RWPE2 (cell line): ENCODE results near the gene RHBDF2.

Experiments used
- ATAC-seq: fragments of 200-7000 bp; cut with Tn5 transposase; 3 replicates; pipeline ENCODE4 v1.9.1; 2021; ENCODE audit warnings: low read depth
- DNase-seq: peaks from one replicate; pipeline ENCODE4 v3.0.0-alpha.2; 2020; ENCODE audit warnings: low spot score
- H3K27ac ChIP-seq: fragments of 450-650 bp; 2 replicates; pipeline ENCODE4 v1.5.1; 2017; ENCODE audit warnings: mild to moderate bottlenecking; ENCODE audit not compliant: poor library complexity, severe bottlenecking
- H3K27me3 ChIP-seq: fragments of 250-450 bp; sonication (Bioruptor Pico); 2 replicates; pipeline ENCODE4 v1.5.1; 2021; ENCODE audit warnings: mild to moderate bottlenecking, moderate library complexity; ENCODE audit not compliant: insufficient read depth, poor library complexity, severe bottlenecking
- H3K36me3 ChIP-seq: fragments of 250-450 bp; sonication (Bioruptor Pico); 2 replicates; pipeline ENCODE4 v1.5.1; 2020; ENCODE audit warnings: low read depth, mild to moderate bottlenecking, moderate library complexity
- H3K4me1 ChIP-seq: fragments of 250-450 bp; sonication (Bioruptor Pico); 2 replicates; pipeline ENCODE4 v1.5.1; 2021; ENCODE audit warnings: mild to moderate bottlenecking, moderate library complexity; ENCODE audit not compliant: insufficient read depth, poor library complexity, severe bottlenecking
- H3K4me3 ChIP-seq: fragments of 250-450 bp; sonication (Bioruptor Pico); 2 replicates; pipeline ENCODE4 v1.5.1; 2021; ENCODE audit warnings: mild to moderate bottlenecking, moderate library complexity; ENCODE audit not compliant: severe bottlenecking
- H3K9me3 ChIP-seq: fragments of 250-450 bp; sonication (Bioruptor Pico); 2 replicates; pipeline ENCODE4 v1.5.1; 2021; ENCODE audit warnings: mild to moderate bottlenecking, moderate library complexity; ENCODE audit not compliant: severe bottlenecking
- CTCF ChIP-seq: fragments of 450-650 bp; IDR thresholded peaks from one replicate; pipeline ENCODE4 v1.5.1; 2017; ENCODE audit warnings: mild to moderate bottlenecking, moderate library complexity; ENCODE audit not compliant: poor library complexity, severe bottlenecking

Gene RHBDF2

DNA sequence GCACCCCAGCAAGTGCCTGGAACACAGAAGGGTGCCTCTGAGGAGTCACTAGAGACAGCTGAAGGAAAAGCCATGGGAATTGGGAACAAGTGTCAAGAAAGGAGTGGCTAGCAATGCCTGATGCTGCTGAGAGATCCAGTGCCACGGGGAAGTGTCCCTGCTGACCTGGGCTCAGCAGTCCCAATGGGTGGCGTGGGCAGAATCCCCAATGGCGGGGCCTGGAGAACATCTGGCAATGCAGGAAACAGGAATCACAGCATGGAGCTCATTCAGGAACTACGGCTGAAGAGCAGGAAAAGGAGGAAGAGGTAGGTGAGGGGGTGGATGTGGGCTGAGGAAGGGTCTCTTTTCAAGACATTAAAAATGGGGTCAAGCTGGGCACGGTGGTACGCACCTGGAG lies 78.4 kb downstream of the RHBDF2 start:
- Histone ChIP-seq H3K36me3 (no peaks in the 10 kb centered on the region), H3K4me1 (no peaks in the 10 kb centered on the region), H3K27me3 (no peaks in the 10 kb centered on the region), H3K27ac (no peak overlapping the region), H3K4me3 (no peak overlapping the region), H3K9me3 (no peaks in the 10 kb centered on the region)
- no peak for DNase-seq
- no peak for ATAC-seq
- TF ChIP-seq CTCF = no peak

DNA sequence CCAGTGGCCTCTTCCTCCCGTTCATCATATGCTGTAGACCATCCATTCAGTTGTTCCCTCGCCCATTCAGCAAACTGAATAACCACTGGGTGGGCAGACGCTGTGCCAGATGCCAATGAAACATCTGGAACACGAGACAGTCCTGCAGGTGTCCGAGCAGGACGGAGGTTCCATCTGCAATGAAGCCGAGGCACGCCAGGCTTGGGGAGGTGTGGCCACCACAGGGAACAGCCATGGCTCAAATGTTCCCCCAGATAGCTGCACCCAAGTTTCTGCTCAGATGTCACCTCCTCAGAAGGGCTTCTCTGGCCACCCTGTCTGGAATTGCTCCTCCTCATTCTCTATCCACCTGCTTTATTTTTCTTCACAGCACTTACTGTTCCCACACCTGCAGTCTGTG lies 78.8 kb downstream of the RHBDF2 start:
- H3K36me3 ChIP-seq = no peaks in the 10 kb centered on the region
- TF ChIP-seq CTCF = no peak
- H3K4me1 ChIP-seq = no peaks in the 10 kb centered on the region
- no peaks in the 10 kb centered on the region for H3K9me3 ChIP-seq
- H3K27me3 ChIP-seq = no peaks in the 10 kb centered on the region
- H3K4me3 ChIP-seq = no peak overlapping the region
- no peak for ATAC-seq
- no peak overlapping the region for H3K27ac ChIP-seq
- no peak for DNase-seq

GRCh38 chr17:76421044-76421407 lies 80.2 kb downstream of the RHBDF2 start:
- DNase-seq = no peak
- TF ChIP-seq CTCF = no peak
- no peak overlapping the region for H3K27ac ChIP-seq
- H3K36me3 ChIP-seq = no peaks in the 10 kb centered on the region
- no peaks in the 10 kb centered on the region for H3K9me3 ChIP-seq
- no peak overlapping the region for H3K4me3 ChIP-seq
- no peaks in the 10 kb centered on the region for H3K4me1 ChIP-seq
- no peak for ATAC-seq
- no peaks in the 10 kb centered on the region for H3K27me3 ChIP-seq
